Measurements from ENCODE around the gene CIAO2A. TPM values are rescaled to one million over a fixed set of nuclear protein-coding genes. Genes with fewer than 3 reads are reported as not detected.
A peak's percentile ranks its signal among the peaks of the same experiment; 100 is the strongest.

CIAO2A gene, protein sequence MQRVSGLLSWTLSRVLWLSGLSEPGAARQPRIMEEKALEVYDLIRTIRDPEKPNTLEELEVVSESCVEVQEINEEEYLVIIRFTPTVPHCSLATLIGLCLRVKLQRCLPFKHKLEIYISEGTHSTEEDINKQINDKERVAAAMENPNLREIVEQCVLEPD
- 10 to 100 TPM; 75.5 to 97.5 (median 87.3) TPM for polyA plus RNA-seq (ENCODE audit: insufficient read length in 3 of 3)
- long read RNA-seq, donor 1, transcript CIAO2A-202 (4 exons, 826 nt) = minor isoform, 13 of 74 reads
- long read RNA-seq, donor 1, transcript CIAO2A-201 (5 exons, 1,105 nt) = major isoform, 61 of 74 reads
- long read RNA-seq, donor 1, partial matches to known transcripts = 0 of 74 reads
- long read RNA-seq, donor 1, other reads (novel, unspliced or antisense) = 0 of 74 reads
- long read RNA-seq, donor 2, transcript CIAO2A-202 (4 exons, 826 nt) = minor isoform, 12 of 90 reads
- long read RNA-seq, donor 2, transcript CIAO2A-201 (5 exons, 1,105 nt) = major isoform, 77 of 90 reads
- long read RNA-seq, donor 2, partial matches to known transcripts = 0 of 90 reads
- long read RNA-seq, donor 2, other reads (novel, unspliced or antisense) = 0 of 90 reads
- long read RNA-seq, donor 3, transcript CIAO2A-202 (4 exons, 826 nt) = minor isoform, 10 of 68 reads
- long read RNA-seq, donor 3, transcript CIAO2A-201 (5 exons, 1,105 nt) = major isoform, 57 of 68 reads
- long read RNA-seq, donor 3, partial matches to known transcripts = 0 of 68 reads
- long read RNA-seq, donor 3, other reads (novel, unspliced or antisense) = 0 of 68 reads
- long read RNA-seq, donor 4, transcript CIAO2A-201 (5 exons, 1,105 nt) = major isoform, 71 of 90 reads
- long read RNA-seq, donor 4, transcript CIAO2A-202 (4 exons, 826 nt) = minor isoform, 18 of 90 reads
- long read RNA-seq, donor 4, partial matches to known transcripts = 0 of 90 reads
- long read RNA-seq, donor 4, other reads (novel, unspliced or antisense) = 0 of 90 reads
- long read RNA-seq, donor 5, transcript CIAO2A-201 (5 exons, 1,105 nt) = major isoform, 39 of 51 reads
- long read RNA-seq, donor 5, transcript CIAO2A-202 (4 exons, 826 nt) = minor isoform, 11 of 51 reads
- long read RNA-seq, donor 5, partial matches to known transcripts = 0 of 51 reads
- long read RNA-seq, donor 5, other reads (novel, unspliced or antisense) = 0 of 51 reads
- long read RNA-seq, donor 6, transcript CIAO2A-201 (5 exons, 1,105 nt) = major isoform, 42 of 53 reads
- long read RNA-seq, donor 6, transcript CIAO2A-202 (4 exons, 826 nt) = minor isoform, 10 of 53 reads
- long read RNA-seq, donor 6, partial matches to known transcripts = 0 of 53 reads
- long read RNA-seq, donor 6, other reads (novel, unspliced or antisense) = 0 of 53 reads
- long read RNA-seq, donor 7, transcript CIAO2A-202 (4 exons, 826 nt) = minor isoform, 19 of 94 reads
- long read RNA-seq, donor 7, transcript CIAO2A-201 (5 exons, 1,105 nt) = major isoform, 66 of 94 reads
- long read RNA-seq, donor 7, partial matches to known transcripts = 7 of 94 reads
- long read RNA-seq, donor 7, other reads (novel, unspliced or antisense) = 0 of 94 reads
- long read RNA-seq, donor 8, transcript CIAO2A-201 (5 exons, 1,105 nt) = major isoform, 15 of 21 reads
- long read RNA-seq, donor 8, transcript CIAO2A-202 (4 exons, 826 nt) = minor isoform, 6 of 21 reads
- long read RNA-seq, donor 8, partial matches to known transcripts = 0 of 21 reads
- long read RNA-seq, donor 8, other reads (novel, unspliced or antisense) = 0 of 21 reads
- long read RNA-seq, donor 9, transcript CIAO2A-201 (5 exons, 1,105 nt) = major isoform, 78 of 97 reads
- long read RNA-seq, donor 9, transcript CIAO2A-202 (4 exons, 826 nt) = minor isoform, 18 of 97 reads
- long read RNA-seq, donor 9, partial matches to known transcripts = 0 of 97 reads
- long read RNA-seq, donor 9, other reads (novel, unspliced or antisense) = 0 of 97 reads
- long read RNA-seq, donor 10, transcript CIAO2A-201 (5 exons, 1,105 nt) = major isoform, 57 of 69 reads
- long read RNA-seq, donor 10, transcript CIAO2A-202 (4 exons, 826 nt) = minor isoform, 9 of 69 reads
- long read RNA-seq, donor 10, partial matches to known transcripts = 0 of 69 reads
- long read RNA-seq, donor 10, other reads (novel, unspliced or antisense) = 0 of 69 reads
- long read RNA-seq, donor 11, transcript CIAO2A-202 (4 exons, 826 nt) = minor isoform, 12 of 44 reads
- long read RNA-seq, donor 11, transcript CIAO2A-201 (5 exons, 1,105 nt) = major isoform, 31 of 44 reads
- long read RNA-seq, donor 11, partial matches to known transcripts = 0 of 44 reads
- long read RNA-seq, donor 11, other reads (novel, unspliced or antisense) = 0 of 44 reads
- long read RNA-seq, donor 12, transcript CIAO2A-201 (5 exons, 1,105 nt) = major isoform, 59 of 76 reads
- long read RNA-seq, donor 12, transcript CIAO2A-202 (4 exons, 826 nt) = minor isoform, 14 of 76 reads
- long read RNA-seq, donor 12, partial matches to known transcripts = 0 of 76 reads
- long read RNA-seq, donor 12, other reads (novel, unspliced or antisense) = 0 of 76 reads
- long read RNA-seq, donor 13, transcript CIAO2A-201 (5 exons, 1,105 nt) = major isoform, 30 of 40 reads
- long read RNA-seq, donor 13, transcript CIAO2A-202 (4 exons, 826 nt) = minor isoform, 10 of 40 reads
- long read RNA-seq, donor 13, partial matches to known transcripts = 0 of 40 reads
- long read RNA-seq, donor 13, other reads (novel, unspliced or antisense) = 0 of 40 reads
- long read RNA-seq, donor 14 = 0 reads
- long read RNA-seq, donor 15 = 0 reads
- long read RNA-seq, donor 16, transcript CIAO2A-201 (5 exons, 1,105 nt) = major isoform, 91 of 119 reads
- long read RNA-seq, donor 16, transcript CIAO2A-202 (4 exons, 826 nt) = minor isoform, 27 of 119 reads
- long read RNA-seq, donor 16, partial matches to known transcripts = 0 of 119 reads
- long read RNA-seq, donor 16, other reads (novel, unspliced or antisense) = 0 of 119 reads

DNA sequence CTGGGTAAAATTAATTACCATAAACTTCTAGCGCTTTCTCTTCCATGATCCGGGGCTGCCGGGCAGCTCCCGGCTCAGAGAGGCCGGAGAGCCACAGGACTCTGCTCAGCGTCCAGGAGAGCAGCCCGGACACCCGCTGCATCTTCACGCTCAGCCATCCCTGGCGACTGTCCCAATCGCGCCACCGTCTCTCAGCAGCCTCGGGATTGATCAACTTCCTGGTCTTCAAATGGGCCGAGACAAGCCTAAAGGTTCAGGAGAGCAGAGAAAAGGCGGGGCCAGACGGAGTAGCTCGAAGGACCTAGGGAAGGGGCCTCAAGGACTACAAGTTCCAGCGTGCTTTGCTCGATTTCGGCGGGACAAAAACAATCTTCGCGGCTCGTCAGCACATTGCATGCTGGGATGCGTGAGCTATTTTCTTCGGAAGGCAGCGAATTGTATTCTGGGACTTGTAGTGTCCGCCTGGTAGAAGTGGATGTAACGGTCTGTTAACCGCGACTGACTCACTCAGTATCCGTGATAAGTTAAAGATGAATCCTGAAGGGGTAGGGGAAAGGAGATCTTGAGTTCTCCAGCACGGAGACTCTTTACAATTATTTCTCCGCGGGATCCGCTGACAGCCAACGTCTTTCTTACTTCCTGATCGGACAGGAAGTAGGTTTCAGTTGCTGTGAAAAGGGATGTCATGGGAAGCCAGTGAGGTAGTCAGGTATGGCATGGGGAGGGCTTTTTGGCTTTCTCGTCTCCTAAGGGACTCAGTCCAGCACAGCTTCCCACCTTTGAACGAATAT, at the start of gene CIAO2A:
TSS of gene CIAO2A (minus strand) at position 212 of the 791 bp plus-strand sequence. CDS start at position 142, 70 bp downstream.
- DNase-seq = peak; percentile 99

DNA sequence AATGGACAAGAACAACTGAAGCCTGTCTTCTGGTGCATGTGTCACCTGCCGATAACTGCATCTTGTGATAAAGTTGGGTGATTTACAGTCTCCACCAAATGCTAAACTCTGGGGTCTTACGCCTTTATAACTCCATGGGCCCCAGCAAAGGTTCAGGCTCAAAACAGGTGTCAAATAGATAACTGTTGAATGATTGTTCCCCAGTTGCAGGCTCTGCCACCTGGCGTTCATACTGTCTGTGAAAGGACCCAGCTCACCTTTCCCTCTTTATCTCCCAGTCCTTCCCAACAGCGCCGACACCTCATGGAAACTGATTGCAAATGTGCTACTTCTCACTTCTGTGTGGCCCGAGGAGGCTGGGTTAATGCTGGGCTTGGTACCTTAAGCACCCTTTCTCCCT, 49.6 kb upstream of the CIAO2A start:
- no peak for DNase-seq

DNA sequence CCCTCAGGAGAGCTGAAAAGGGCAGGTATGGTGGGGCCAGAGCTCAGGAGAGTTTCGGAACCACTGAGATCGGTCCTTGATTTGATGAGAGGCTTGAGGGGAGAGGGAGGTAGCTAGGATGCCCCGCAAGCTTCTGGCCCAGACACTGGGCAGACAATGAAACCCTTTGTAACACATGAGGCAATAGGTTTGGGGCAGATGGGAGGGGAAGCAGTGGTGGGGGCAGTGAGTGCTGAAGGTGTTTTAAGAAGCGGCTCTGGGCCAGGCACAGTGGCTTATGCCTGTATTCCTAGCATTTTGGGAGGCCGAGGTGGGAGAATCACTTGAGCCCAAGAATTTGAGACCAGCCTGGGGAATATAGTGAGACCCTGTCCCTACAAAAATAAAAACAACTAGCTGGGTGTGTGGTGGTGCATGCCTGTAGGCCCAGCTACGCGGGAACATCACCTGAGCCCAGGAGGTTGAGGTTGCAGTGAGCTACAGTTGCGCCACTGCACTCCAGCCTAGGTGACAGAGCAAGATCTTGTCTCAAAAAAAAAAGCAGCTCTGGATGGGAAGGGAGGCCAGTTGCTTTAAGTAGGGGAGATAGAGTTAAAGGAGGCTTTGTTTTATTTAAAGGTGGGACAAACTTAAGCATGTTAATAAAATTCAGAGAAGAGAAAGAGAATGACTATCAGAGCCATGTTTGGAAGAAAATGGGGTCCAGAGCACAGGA, 48.3 kb upstream of the CIAO2A start:
- DNase-seq = no peak

DNA sequence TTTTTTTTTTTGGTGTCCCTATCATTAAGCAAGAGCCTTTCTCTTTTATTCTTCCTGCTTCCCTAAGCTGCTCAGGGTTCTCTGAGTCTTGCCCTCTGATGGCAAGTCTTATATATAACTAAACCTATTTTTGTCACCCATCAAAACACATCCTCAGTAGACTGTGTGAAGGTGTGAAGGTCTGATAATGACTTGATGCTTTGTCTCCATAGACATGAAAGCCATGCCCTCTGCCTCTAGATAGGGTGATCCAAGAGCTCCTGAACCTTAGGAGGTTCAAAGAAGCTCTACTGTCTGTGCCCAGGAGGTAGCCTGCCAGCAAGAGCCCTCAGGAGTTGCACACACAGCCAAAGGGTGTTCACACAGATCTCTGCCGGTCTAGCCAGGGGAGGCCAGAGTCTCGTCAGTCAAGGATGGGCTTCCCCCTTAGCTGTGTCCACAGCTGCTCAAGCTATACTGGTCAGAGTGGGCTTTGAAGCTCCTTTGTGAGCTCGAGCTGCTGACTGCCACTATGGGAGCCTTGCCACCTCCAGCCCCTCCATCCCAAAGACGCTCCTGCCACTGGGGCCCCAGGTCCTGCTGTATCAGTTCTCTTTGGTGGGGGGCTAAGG, 44.8 kb upstream of the CIAO2A start:
- DNase-seq = no peak

DNA sequence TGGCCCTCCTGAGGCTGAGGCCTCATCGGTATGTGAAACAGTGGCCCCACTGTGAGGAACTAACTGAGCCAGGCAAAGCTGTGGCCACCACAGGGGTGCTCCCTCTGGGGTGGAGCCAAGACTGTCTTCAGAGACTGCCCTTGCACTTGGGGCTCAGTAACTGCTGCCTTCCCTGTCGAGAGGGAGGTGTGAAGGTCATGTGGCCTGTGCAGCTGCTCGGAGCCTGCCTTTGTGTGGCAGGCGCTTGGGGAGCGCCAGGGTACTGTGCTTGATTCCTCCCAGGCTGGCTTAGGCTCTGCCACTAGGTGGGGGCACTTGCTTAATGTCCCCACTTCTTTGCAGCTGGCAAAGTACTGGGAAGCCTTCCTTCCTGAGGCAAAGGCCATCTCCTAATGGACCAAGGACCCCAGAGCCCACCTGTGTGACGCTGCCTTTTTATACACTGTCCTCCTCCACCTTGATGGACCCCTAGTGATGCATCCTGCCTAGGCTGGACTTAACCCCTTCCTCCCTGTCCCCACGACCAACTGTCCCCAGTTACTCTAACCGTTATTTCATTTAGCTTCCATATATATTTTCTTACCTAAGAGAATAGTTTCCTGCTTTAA, 43.7 kb upstream of the CIAO2A start:
- no peak for DNase-seq

DNA sequence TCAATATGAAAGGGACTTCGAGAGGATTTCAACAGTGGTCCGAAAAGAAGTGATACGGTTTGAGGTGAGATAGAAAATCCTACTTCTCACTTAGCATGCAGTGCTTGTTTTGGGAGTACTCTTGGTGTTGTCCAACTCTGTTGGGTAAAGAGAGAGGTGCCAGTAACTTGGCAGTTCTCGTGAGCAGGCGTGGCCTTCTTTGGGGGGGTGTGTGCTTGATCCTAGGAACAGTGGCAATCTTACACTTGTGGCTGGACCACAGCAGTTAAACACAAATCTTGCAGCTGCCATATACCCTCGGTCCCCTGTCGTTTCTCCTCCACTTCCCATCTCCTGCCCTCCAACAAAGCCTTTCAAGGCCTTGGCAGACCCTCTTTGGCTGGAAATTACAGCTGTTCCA, 42.7 kb upstream of the CIAO2A start:
- no peak for DNase-seq

DNA sequence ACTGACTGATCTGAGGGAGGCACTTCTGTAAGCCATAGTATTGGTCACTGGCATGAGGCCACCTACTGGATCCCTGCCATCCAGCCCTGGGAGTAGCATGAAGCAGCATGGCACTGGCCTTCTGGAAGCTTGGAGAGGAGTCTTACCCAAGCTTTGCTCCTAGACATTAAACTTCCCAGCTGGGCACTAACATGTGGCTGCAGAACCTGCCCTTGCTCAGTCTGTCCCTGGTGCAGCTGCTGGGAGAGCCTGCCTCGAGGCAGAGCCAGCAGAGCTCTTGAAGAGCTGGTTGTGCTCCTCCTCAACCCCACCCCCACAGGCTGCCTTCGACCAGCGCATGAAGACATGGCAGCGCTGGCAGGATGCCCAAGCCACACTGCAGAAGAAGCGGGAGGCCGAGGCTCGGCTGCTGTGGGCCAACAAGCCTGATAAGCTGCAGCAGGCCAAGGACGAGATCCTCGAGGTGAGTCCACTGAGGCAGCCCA, 40.7 kb upstream of the CIAO2A start:
- no peak for DNase-seq

DNA sequence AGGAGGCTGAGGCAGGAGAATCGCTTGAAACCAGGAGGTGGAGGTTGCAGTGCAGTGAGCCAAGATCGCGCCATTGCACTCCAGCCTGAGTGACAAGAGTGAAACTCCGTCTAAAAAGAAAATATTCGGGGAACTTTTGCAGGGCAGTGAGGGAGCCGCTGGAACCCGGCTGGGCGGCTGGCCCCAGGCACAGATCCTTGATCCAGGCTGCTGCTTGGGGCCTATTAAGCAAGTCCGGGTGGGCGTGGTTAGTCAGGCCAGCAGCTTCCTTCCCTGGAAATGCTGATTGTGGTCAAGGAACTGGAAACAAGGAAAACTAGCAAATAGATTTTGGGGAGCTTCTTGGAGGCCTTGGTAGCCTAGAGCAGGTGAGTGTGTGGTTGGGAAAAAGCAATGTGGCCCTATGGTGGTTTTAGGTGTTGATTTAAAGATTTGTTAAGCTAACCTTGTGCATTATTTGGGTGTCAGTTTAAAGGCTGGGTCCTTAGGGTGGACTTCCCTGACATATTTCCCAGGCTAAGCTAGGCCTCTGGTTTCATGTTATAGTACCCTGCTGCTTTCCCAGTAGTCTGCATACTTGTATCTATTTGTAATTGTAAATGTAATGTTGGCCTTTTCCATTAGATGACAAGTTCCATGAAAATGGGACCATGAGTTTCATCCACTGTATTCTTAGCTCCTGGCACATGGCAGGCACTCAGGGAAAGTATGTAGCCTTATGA, 40.1 kb upstream of the CIAO2A start:
- no peak for DNase-seq

DNA sequence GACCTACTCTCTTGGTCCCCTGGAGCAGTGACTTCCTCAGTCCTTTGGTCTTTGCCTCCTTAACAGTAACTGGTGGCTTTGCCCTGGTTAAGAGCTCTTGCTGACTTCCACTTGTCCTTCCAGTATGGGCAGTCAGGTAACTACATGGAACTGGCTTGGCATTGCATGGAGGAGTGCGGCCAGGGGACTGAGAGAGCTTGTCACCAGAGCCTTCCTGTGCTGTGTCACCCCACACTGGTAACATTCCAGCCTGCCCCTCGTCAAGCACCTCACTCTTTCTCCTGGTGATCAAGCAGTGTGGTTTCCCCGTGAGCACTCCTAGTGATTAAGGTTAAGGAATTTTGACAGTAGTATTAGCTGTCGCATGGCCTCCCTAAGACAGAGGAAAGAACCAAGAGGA, 38.6 kb upstream of the CIAO2A start:
- DNase-seq = no peak

DNA sequence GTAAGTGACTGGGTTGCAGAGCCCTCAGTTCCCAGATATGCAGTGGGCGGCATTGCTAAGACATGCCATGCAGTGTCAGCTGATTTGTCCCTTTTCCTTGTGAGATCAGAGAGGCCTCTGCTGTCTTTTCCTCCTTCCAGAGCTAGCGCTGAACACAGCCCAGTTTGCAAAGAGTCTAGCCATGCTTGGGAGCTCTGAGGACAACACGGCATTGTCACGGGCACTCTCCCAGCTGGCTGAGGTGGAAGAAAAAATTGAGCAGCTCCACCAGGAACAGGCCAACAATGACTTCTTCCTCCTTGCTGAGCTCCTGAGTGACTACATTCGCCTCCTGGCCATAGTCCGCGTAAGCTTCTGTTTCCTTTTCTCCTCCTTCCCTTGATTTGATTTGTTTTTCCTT, 37.9 kb upstream of the CIAO2A start:
- DNase-seq = no peak

DNA sequence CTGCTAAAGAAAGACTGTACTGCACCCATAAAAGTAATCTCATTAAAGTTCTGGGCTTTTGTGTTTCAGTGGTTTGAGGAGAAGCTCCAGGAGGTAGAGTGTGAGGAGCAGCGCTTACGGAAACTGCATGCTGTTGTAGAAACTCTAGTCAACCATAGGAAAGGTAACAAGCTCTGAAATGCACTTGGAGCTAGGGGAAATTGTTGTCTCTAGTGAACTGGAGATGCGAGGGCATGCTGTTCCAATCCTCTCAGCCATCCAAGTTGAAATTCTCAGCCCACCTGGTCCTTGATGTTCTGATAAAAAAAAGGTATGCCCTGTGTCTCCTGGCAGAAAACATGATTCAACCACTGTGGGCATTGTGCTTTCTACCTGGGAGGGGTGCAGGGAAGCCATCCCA, 36.5 kb upstream of the CIAO2A start:
- no peak for DNase-seq

DNA sequence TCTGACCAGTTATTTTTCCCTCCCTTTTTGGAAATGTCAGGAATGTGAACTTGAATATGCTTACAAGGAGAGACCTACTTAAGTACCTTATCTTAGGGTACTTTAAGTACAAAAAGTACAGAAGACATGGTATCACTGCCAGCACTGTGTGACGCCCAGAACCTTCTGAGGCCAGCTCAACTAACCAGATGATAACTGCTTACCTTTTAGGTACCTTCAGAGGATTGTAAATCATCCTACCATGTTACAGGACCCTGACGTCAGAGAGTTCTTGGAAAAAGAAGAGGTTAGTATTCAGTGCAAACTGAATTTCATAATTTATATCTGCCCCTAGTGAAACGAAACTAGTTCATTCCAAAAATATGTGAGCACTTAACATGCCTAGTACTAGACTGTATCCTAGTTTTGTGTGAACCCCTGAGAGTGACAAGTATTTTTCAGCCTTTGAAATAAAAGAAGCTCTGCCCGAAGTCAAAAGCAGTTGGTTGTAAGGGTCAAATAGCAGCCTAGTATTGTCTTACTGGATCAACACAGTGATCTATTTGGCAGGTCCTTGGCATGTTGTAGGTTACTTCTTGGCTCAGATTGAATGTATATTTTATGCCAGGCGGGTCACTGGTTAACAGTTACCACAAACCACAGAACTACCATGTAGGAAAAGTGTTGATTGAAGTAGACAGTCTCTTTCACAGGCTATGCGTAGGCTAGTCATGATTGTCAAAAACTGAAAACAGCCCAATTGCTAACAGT, 34.1 kb upstream of the CIAO2A start:
- no peak for DNase-seq

DNA sequence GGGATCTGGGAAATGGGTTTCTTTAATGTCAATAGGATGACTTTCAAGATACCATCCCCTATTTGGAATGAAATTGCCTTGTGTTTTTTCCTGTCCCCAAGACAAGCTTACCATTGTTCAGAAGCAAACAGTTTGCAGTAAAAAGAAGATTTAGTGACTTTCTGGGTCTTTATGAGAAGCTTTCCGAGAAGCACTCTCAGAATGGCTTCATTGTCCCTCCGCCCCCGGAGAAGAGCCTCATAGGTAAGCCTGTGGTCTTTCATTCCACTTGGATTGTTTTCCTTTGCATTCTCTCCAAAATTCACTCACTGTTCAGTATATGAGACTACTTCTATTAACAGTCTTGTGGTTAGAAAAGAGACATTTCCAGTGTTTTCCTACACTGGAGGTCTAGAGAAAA, 32.3 kb upstream of the CIAO2A start:
- no peak for DNase-seq

DNA sequence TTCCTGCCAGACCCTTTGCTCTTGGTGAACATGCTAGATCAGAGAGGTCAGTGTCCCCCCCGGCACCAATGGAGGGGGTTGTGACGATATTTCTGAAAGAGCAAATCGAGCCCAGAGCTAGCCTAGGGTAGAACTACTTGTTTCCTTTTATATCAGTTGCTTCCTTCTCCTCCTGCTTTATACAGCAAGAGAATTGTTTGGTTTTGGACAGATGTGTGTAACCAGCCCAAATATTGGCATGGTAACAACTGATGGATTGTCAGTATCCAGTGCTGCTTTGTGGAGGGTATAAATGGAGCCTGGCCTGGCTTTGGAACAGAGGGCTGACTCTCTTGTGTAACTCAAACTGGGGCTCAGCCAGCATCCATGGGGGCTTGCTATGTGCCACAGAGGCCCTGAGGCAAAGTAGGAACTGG, 29.3 kb upstream of the CIAO2A start:
- DNase-seq = no peak
